DMS53 treated with DMSO at 0.1 percent for 48 hours (cell line): Measurements from ENCODE around the gene RPS26.
"Not testable (repeated sequence)": the region's sequence is repeated elsewhere in the genome, so short reads cannot be mapped to it uniquely, and the experiment has no call there.

ENCODE experiments used
- DNase-seq: peaks from one replicate; lab custom pipeline; 2025; ENCODE audit not compliant: unreplicated experiment; lab: John Stamatoyannopoulos, UW

Gene RPS26

GRCh38 chr12:56020423-56021184 is 21.1 kb upstream of the RPS26 start, which contains the start of gene IKZF4:
IKZF4 (plus strand) TSS chr12:56021043; CDS start chr12:56021494, 451 bp downstream.
- no peak for DNase-seq

- no peak for DNase-seq
These were observed 19.7 kb upstream of the RPS26 start for GRCh38 chr12:56021889-56022497.

DNA sequence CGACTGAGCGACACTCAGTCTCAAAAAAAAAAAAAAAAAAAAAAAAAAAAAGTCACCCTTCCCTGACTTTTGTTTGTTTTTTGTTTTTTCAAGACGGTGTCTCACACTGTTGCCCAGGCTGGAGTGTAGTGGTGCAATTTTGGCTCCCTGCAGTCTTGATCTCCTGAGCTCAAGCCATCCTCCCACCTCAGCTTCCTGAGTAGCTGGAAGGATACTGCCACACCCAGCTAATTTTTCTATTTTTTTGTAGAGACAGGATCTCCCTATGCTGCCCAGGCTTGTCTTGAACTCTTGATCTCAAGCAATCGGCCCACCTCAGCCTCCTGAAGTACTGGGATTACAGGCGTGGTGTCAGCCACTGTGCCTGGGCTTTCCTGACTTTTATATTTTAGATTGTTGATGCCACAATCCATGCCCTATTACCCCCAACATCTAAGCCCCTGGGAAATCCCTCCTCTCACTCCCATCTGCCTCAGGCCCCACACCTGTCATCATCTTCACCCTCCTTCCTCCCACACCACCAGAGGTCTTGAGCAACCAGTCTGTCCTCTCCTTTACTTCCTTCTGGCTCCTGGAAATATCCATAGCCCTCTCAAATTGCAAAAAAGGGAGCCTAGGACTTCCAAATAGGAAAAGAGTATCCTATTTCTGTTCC is 13.1 kb upstream of the RPS26 start:
- DNase-seq: no peak

- no peak for DNase-seq
These were observed 12.6 kb upstream of the RPS26 start for GRCh38 chr12:56029166-56029519.

DNA sequence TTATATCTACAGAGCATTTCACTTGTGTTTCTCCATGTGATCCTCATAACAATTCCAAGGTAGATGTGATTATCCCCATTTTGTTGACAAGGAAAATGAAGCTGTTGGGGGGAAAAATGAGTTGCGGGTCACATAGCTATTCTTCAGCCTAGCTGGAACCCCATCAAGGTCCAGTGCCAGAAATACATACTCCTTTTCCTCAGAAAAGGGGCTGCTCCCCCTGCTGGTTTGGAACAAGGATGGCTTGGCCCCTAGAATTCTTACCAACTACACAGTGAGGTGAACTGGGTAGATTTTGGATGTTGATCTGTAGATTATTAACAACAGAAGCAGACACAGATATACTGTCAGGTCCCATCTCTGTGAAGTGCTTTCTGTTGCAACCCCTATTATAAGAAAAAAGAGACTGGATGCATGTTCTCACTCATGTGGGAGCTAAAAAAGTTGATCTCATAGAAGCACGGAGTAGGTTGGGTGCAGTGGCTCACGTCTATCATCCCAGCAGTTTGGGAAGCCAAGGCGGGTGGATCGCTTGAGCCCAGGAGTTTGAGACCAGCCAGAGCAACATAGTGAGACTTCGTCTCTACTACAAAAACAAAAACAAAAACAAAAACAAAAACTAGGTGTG is 11.9 kb upstream of the RPS26 start:
- peak; percentile 20 for DNase-seq

DNA sequence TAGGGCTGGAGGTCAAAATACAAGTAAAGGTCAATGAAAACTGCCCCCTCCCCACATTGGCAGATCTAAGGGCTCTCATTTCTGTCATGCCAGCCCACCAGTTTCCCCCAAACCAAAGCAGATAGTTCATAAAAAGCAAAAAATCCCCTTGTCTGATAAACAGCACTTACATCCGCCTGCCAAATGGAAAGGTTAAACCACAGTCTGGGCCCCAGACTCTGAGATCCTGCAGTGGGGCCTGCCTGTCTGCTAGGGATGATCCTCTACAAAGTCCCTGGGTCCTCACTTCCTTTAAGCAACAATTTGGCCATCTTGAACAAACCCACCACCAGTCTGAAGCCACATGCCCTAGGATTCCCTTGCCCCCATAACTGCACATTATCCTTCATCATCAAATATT is 9.7 kb upstream of the RPS26 start:
- DNase-seq: no peak

DNA sequence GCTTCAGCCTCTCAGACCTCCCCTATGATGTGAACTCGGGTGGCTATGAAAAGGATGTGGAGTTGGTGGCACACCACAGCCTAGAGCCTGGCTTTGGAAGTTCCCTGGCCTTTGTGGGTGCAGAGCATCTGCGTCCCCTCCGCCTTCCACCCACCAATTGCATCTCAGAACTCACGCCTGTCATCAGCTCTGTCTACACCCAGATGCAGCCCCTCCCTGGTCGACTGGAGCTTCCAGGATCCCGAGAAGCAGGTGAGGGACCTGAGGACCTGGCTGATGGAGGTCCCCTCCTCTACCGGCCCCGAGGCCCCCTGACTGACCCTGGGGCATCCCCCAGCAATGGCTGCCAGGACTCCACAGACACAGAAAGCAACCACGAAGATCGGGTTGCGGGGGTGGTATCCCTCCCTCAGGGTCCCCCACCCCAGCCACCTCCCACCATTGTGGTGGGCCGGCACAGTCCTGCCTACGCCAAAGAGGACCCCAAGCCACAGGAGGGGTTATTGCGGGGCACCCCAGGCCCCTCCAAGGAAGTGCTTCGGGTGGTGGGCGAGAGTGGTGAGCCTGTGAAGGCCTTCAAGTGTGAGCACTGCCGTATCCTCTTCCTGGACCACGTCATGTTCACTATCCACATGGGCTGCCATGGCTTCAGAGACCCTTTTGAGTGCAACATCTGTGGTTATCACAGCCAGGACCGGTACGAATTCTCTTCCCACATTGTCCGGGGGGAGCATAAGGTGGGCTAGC is 7.0 kb upstream of the RPS26 start:
- DNase-seq: no peak

DNA sequence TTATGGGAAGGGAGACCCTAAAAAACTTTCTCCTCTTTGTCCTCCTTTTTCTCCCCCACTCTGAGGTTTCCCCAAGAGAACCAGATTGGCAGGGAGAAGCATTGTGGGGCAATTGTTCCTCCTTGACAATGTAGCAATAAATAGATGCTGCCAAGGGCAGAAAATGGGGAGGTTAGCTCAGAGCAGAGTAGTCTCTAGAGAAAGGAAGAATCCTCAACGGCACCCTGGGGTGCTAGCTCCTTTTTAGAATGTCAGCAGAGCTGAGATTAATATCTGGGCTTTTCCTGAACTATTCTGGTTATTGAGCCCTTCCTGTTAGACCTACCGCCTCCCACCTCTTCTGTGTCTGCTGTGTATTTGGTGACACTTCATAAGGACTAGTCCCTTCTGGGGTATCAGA is 4.6 kb upstream of the RPS26 start:
- DNase-seq: no peak

- DNase-seq: no peak
These were observed 3.6 kb upstream of the RPS26 start for GRCh38 chr12:56038022-56038655.

GRCh38 chr12:56040151-56040550 is 1.6 kb upstream of the RPS26 start:
- DNase-seq: no peak

- peak; percentile 42 for DNase-seq
These were observed 661 bp upstream of the RPS26 start for GRCh38 chr12:56040963-56041551.

- not testable (repeated sequence) for DNase-seq
These were observed 704 bp downstream of the RPS26 start for GRCh38 chr12:56042430-56042813.

DNA sequence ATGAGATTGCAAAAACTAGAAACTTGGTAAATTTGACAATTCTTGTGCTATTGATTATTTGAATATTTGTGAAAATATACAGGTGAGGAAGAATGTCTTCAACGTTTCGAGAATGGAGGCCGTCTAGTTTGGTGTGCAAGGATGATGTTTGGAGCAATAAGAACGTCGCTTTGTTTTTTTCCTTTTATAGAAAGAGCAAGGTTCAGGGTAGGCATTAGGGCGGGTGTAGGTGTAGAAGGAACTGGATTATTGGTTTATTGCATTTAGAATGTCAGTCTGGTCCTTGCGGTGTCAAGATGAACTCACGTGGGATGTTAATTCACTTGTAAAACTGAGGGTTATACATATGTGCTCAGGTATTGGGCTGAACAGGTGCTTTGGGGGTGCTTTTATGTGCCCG is 1.1 kb downstream of the RPS26 start:
- DNase-seq: no peak

DNA sequence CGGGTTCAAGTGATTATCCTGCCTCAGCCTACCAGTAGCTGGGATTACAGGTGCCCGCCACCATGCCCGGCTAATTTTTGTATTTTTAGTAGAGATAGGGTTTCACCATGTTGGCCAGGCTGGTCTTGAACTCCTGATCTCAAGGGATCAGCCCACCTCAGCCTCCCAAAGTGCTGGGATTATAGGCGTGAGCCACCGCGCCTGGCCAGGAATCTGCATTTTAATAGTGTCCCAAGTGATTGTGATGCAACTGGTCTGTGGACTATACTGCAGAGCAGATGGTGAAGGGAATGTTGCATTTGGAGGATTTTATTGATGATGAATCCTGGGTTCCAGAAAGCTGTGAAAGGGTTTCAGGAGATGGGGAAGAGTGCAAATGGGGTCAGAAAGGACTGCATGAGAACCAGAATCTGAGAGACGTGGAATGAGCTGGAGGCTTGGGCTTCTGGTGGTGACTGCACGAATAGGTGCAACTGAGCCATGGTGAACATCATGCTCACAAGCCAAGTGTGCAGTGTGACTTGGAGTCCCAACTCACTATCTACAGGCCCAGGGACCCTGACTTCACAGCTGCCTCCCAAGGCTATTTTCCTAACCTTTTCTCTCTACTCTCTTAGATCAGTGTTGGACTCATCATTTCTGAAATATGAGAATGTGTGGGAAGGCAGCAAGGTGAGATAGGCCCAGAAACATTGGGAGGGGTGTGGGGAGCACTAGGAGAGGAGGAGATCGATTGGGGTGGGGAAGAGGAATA is 4.5 kb downstream of the RPS26 start:
- DNase-seq: no peak

- DNase-seq: no peak
These were observed 11.7 kb downstream of the RPS26 start for GRCh38 chr12:56053407-56053893.

- DNase-seq: not testable (repeated sequence)
These were observed 18.2 kb downstream of the RPS26 start for GRCh38 chr12:56059964-56060363.

- DNase-seq: no peak
These were observed 20.3 kb downstream of the RPS26 start for GRCh38 chr12:56061982-56062381.

- DNase-seq: no peak
These were observed 21.3 kb downstream of the RPS26 start for GRCh38 chr12:56062996-56063395.

GRCh38 chr12:56071648-56072047 is 29.9 kb downstream of the RPS26 start:
- no peak for DNase-seq
